Naive thymus-derived CD4-positive, alpha-beta T cell (primary cell): ENCODE measurements around the gene OPA3. TPM values are rescaled to one million over a fixed set of nuclear protein-coding genes. Genes with fewer than 3 reads are reported as not detected.
"Not testable (repeated sequence)": the region's sequence is repeated elsewhere in the genome, so short reads cannot be mapped to it uniquely, and the experiment has no call there.

ENCODE experiments used
- ATAC-seq: fragments of 150-1000 bp; cut with Tn5 transposase; 2 replicates; pipeline ENCODE4 v1.10.0; 2021; ENCODE audit warnings: mild to moderate bottlenecking, moderate library complexity
- CTCF ChIA-PET: fragments of 350-600 bp; sonication (Branson Sonifier 250); formaldehyde crosslinking; loops from one replicate; lab custom pipeline; 2021; ENCODE audit warnings: antibody characterized with exemption; lab: Charles Lee
- POLR2A ChIA-PET: fragments of 350-600 bp; sonication (Branson Sonifier 250); formaldehyde crosslinking; loops from one replicate; lab custom pipeline; 2021; ENCODE audit warnings: antibody characterized with exemption, inconsistent platforms; lab: Charles Lee
- DNase-seq, 9 donors: peaks; one replicate each; pipeline versions ENCODE4 v3.0.0 to v3.0.0-alpha.2; 2020 to 2022; ENCODE audit warnings: mixed read lengths in 1 of 9
- H3K27ac ChIP-seq: one replicate; pipeline ENCODE4 v1.7.0; 2013; ENCODE audit warnings: mild to moderate bottlenecking, low read depth, low read length, moderate library complexity
- H3K27me3 ChIP-seq, 2 donors: one replicate each; pipeline ENCODE4 v1.7.0; 2013; ENCODE audit warnings: low read length in 2 of 2, mild to moderate bottlenecking in 2 of 2, moderate library complexity in 2 of 2; ENCODE audit not compliant: control insufficient read depth in 2 of 2, insufficient read depth in 2 of 2
- H3K36me3 ChIP-seq, 3 experiments: 1 replicate in 2 of 3; 2 replicates in 1 of 3; pipeline ENCODE4 v1.7.0; 2013; ENCODE audit warnings: low read length in 3 of 3, mild to moderate bottlenecking in 3 of 3, moderate library complexity in 1 of 3; ENCODE audit not compliant: insufficient read depth in 3 of 3, control insufficient read depth in 2 of 3
- H3K4me1 ChIP-seq, 2 donors: one replicate each; pipeline ENCODE4 v1.7.0; 2013; ENCODE audit warnings: low read length in 2 of 2, mild to moderate bottlenecking in 2 of 2, moderate library complexity in 1 of 2; ENCODE audit not compliant: control insufficient read depth in 2 of 2, insufficient read depth in 2 of 2
- H3K4me3 ChIP-seq: 2 replicates; pipeline ENCODE4 v1.7.0; 2013; ENCODE audit warnings: mild to moderate bottlenecking, low read length
- H3K9me3 ChIP-seq, 3 experiments: 1 replicate in 2 of 3; 2 replicates in 1 of 3; pipeline ENCODE4 v1.7.0; 2013; ENCODE audit warnings: low read length in 3 of 3; ENCODE audit not compliant: control insufficient read depth in 2 of 3
- H3K27ac Mint-ChIP-seq, 9 donors: one replicate each; pipeline ENCODE4 v1.8.0; 2020 to 2022; ENCODE audit warnings: mixed read lengths in 9 of 9, mild to moderate bottlenecking in 8 of 9, moderate library complexity in 5 of 9, inconsistent platforms in 2 of 9
- H3K27me3 Mint-ChIP-seq, 5 donors: one replicate each; pipeline ENCODE4 v1.8.0; 2021 to 2022; ENCODE audit warnings: mixed read lengths in 5 of 5, mild to moderate bottlenecking in 1 of 5
- H3K36me3 Mint-ChIP-seq, 5 donors: one replicate each; pipeline ENCODE4 v1.8.0; 2020 to 2022; ENCODE audit warnings: mixed read lengths in 5 of 5, mild to moderate bottlenecking in 3 of 5, inconsistent platforms in 1 of 5
- H3K4me1 Mint-ChIP-seq, 7 donors: one replicate each; pipeline ENCODE4 v1.8.0; 2020 to 2022; ENCODE audit warnings: mixed read lengths in 7 of 7, mild to moderate bottlenecking in 3 of 7, inconsistent platforms in 1 of 7
- H3K4me3 Mint-ChIP-seq, 10 donors: one replicate each; pipeline ENCODE4 v1.8.0; 2020 to 2022; ENCODE audit warnings: mild to moderate bottlenecking in 10 of 10, mixed read lengths in 10 of 10, moderate library complexity in 6 of 10, inconsistent platforms in 2 of 10
- H3K9me3 Mint-ChIP-seq, 11 donors: one replicate each; pipeline ENCODE4 v1.8.0; 2020 to 2022; ENCODE audit warnings: mixed read lengths in 11 of 11, mild to moderate bottlenecking in 4 of 11, inconsistent platforms in 1 of 11, moderate library complexity in 1 of 11
- intact Hi-C, 2 donors: fragments of 100-400 bp; cut with micrococcal nuclease; formaldehyde crosslinking; loops; one replicate each; pipeline ENCODE4 v1.15.1; 2023
- polyA plus RNA-seq, 2 donors: library from polyadenylated mRNA; unstranded; fragments of 300-500 nt; fragmentation: Illumina TruSeq; gene quantifications; one replicate each; pipeline ENCODE4 v1.2.3, GENCODE V29; 2021
- total RNA-seq, 6 experiments: library from RNA in 5 of 6; stranded (reverse) in 5 of 6; gene quantifications; 1 replicate in 5 of 6; 2 replicates in 1 of 6; pipeline ENCODE4 v1.2.3 and lab custom pipeline; 2021 to 2026

OPA3 gene
- total and polyA plus RNA-seq, 7 experiments from 2014 or later = 7.8 to 26.1 (median 9.1) TPM

DNA sequence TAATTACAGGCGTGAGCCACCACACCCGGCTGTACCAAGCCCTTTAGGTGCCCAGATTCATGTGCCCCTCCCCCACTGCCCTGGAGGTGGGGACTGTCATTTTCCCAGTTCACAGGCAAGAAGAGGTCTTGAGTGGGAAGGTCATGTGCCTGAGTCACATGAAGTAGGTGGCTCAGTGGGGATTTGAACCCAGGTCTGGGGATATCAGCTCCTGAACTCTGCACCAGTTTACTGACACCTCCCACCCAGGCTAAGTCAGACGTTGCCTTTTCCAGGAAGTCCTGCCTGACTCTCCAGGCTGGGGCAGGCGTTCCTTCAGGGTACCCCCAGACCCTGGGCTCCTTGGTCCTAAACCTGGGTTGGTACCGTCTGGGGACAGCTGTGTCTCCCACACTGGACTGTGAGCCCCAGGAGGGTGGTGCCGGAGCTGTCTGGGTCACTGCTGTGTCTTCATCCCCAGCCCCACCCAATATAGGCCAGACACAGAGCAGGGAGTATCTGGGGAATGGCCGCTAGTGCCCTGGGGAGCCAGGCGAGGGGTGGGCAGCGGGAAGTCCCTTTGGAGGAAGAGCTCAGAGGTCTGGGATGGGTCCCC is 68.7 kb downstream of the OPA3 start:
- Mint-ChIP-seq H3K9me3 (no peaks in the 10 kb centered on the region), H3K36me3 (peaks cover 0 to 25% (median 4%) of the 10 kb centered on the region in 5 donors), H3K4me1 (peaks cover 25 to 56% (median 50%) of the 10 kb centered on the region in 7 donors), H3K4me3 (peak overlapping the region in 6 of 10 donors; percentile 20 to 64 (median 48)), H3K27me3 (no peaks in the 10 kb centered on the region), H3K27ac (peak overlapping the region; percentile 25 to 89 (median 81))
- peak overlapping the region; percentile 59 for H3K27ac ChIP-seq
- intact Hi-C loops = no loop called here
- peaks cover 0 to 32% (median 3%) of the 10 kb centered on the region in 3 experiments for H3K36me3 ChIP-seq
- CTCF ChIA-PET = interaction anchor here (0.9 to 1.4 kb wide), 4 partner anchors 42 to 126 kb away, joined by 3 to 5 read pairs (median 4); no protein-coding TSS in a partner anchor
- H3K4me1 ChIP-seq = peaks cover 24 to 38% of the 10 kb centered on the region in 2 donors
- no peaks in the 10 kb centered on the region for H3K27me3 ChIP-seq
- ATAC-seq = no peak
- POLR2A ChIA-PET = interaction anchor here (1.0 to 1.7 kb wide), 2 partner anchors 8 to 13 kb away, joined by 4 read pairs; partner anchors contain the start of gene VASP
- H3K9me3 ChIP-seq = no peaks in the 10 kb centered on the region
- H3K4me3 ChIP-seq = no peak overlapping the region
- DNase-seq = no peak

- ChIA-PET POLR2A (interaction anchor here (0.7 to 1.7 kb wide), 2 partner anchors 14 to 162 kb away, joined by 3 to 4 read pairs; no protein-coding TSS in a partner anchor), CTCF (interaction anchor here (0.9 to 1.4 kb wide), 3 partner anchors 43 to 127 kb away, joined by 4 to 5 read pairs (median 4); no protein-coding TSS in a partner anchor)
- DNase-seq (no peak), ATAC-seq (peak; percentile 88)
- no peaks in the 10 kb centered on the region for H3K9me3 Mint-ChIP-seq
- peak overlapping the region in 8 of 10 donors; percentile 41 to 70 (median 60) for H3K4me3 Mint-ChIP-seq
- Histone ChIP-seq H3K27me3 (no peaks in the 10 kb centered on the region), H3K27ac (peak overlapping the region; percentile 59), H3K4me3 (peak overlapping the region; percentile 34), H3K4me1 (peaks cover 24 to 40% of the 10 kb centered on the region in 2 donors), H3K9me3 (no peaks in the 10 kb centered on the region), H3K36me3 (peaks cover 0 to 29% (median 3%) of the 10 kb centered on the region in 3 experiments)
- H3K27me3 Mint-ChIP-seq = no peaks in the 10 kb centered on the region
- peaks cover 0 to 23% (median 4%) of the 10 kb centered on the region in 5 donors for H3K36me3 Mint-ChIP-seq
- intact Hi-C loops = no loop called here
- H3K4me1 Mint-ChIP-seq = peaks cover 32 to 63% (median 54%) of the 10 kb centered on the region in 7 donors
- H3K27ac Mint-ChIP-seq = peak overlapping the region; percentile 69 to 89 (median 87)
Observed at GRCh38 chr19:45515081-45515624, 69.4 kb downstream of the OPA3 start.

GRCh38 chr19:45514376-45515051 is 70.1 kb downstream of the OPA3 start:
- Histone ChIP-seq H3K4me1 (peaks cover 28 to 46% of the 10 kb centered on the region in 2 donors), H3K9me3 (no peaks in the 10 kb centered on the region), H3K27me3 (no peaks in the 10 kb centered on the region), H3K36me3 (peaks cover 0 to 26% (median 3%) of the 10 kb centered on the region in 3 experiments), H3K4me3 (peak overlapping the region; percentile 34), H3K27ac (peak overlapping the region; percentile 59)
- intact Hi-C loops = no loop called here
- ATAC-seq (no peak), DNase-seq (no peak)
- peak overlapping the region; percentile 27 to 86 (median 66) for H3K4me3 Mint-ChIP-seq
- peak overlapping the region; percentile 78 to 96 (median 89) for H3K27ac Mint-ChIP-seq
- H3K4me1 Mint-ChIP-seq = peaks cover 39 to 70% (median 60%) of the 10 kb centered on the region in 7 donors
- peaks cover 0 to 26% (median 4%) of the 10 kb centered on the region in 5 donors for H3K36me3 Mint-ChIP-seq
- H3K9me3 Mint-ChIP-seq = no peaks in the 10 kb centered on the region
- CTCF ChIA-PET = interaction anchor here (0.9 to 1.4 kb wide), 2 partner anchors 44 to 75 kb away, joined by 4 to 5 read pairs; no protein-coding TSS in a partner anchor
- POLR2A ChIA-PET = interaction anchor here (0.7 to 1.7 kb wide), 2 partner anchors 14 to 163 kb away, joined by 3 to 4 read pairs; no protein-coding TSS in a partner anchor
- no peaks in the 10 kb centered on the region for H3K27me3 Mint-ChIP-seq

DNA sequence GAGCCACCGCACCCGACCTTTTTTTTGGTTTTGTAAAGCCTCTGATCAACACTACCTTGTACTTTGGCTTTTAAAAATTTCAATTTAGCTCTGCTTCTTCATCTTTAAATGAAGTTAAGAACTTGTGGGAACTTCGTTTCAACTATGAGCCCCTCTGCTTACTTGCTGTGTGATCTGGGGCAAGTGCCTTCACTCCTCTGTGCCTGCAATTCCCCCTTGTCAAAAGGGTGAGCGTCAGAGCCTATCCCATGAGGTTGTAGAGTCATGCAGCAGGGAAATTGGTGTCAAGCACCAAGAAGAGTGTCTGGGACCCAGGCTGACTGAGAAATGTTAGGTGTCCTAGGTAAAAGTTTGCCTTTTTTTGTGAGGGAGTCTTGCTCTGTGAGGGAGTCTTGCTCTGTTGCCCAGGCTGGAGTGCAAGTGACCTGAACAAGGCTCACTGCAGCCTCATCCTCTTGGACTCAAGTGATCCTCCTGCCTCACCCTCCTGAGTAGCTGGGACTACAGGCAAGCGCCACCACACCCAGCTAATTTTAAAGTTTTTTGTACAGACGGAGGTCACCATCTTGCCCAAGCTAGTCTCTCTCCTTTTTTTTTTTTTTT is 71.6 kb downstream of the OPA3 start:
- Mint-ChIP-seq H3K36me3 (peaks cover 0 to 18% (median 4%) of the 10 kb centered on the region in 5 donors), H3K4me1 (peaks cover 45 to 75% (median 60%) of the 10 kb centered on the region in 7 donors), H3K27ac (peak overlapping the region; percentile 43 to 96 (median 71)), H3K27me3 (no peaks in the 10 kb centered on the region), H3K9me3 (no peaks in the 10 kb centered on the region), H3K4me3 (peak overlapping the region in 7 of 10 donors; percentile 17 to 62 (median 45))
- Histone ChIP-seq H3K27ac (no peak overlapping the region), H3K9me3 (no peaks in the 10 kb centered on the region), H3K36me3 (peaks cover 0 to 17% (median 0%) of the 10 kb centered on the region in 3 experiments), H3K27me3 (no peaks in the 10 kb centered on the region), H3K4me1 (peaks cover 29 to 48% of the 10 kb centered on the region in 2 donors), H3K4me3 (no peak overlapping the region)
- DNase-seq = no peak
- intact Hi-C loops = loop anchor here in 1 of 2 donors (1.0 kb wide), 1 partner anchor 8 kb away; no protein-coding TSS in a partner anchor
- POLR2A ChIA-PET = no interaction called here
- CTCF ChIA-PET = no interaction called here
- ATAC-seq = no peak

DNA sequence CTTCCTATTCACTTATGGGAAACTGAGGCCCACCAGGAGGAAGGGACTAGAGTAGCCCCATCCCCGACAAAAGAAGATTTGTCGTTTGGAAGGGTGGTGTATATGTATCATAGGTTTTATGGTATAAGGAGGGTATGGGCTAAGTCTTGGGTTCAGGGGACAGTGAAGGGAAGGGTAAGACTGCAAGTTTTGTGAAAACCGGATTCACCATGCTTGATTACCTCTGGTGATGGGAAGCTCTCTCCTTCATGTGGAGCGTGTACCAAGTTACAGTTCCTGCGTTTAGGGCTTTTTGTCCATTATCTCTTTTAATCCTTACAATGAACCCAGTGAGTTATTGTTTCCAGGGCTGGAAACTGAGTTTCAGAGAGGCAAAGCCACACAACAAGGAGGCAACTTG is 73.5 kb downstream of the OPA3 start:
- H3K27ac Mint-ChIP-seq = peak overlapping the region in 8 of 9 donors; percentile 37 to 91 (median 82)
- ATAC-seq = no peak
- H3K4me3 Mint-ChIP-seq = peak overlapping the region; percentile 32 to 96 (median 48)
- H3K9me3 Mint-ChIP-seq = no peaks in the 10 kb centered on the region
- ChIA-PET CTCF (no interaction called here), POLR2A (no interaction called here)
- no peak overlapping the region for H3K4me3 ChIP-seq
- H3K27me3 ChIP-seq = no peaks in the 10 kb centered on the region
- H3K27ac ChIP-seq = no peak overlapping the region
- H3K36me3 Mint-ChIP-seq = peaks cover 0 to 12% (median 0%) of the 10 kb centered on the region in 5 donors
- peaks cover 30 to 50% of the 10 kb centered on the region in 2 donors for H3K4me1 ChIP-seq
- H3K27me3 Mint-ChIP-seq = no peaks in the 10 kb centered on the region
- intact Hi-C loops = no loop called here
- peaks cover 40 to 71% (median 56%) of the 10 kb centered on the region in 7 donors for H3K4me1 Mint-ChIP-seq
- no peaks in the 10 kb centered on the region for H3K9me3 ChIP-seq
- peaks cover 0 to 5% (median 0%) of the 10 kb centered on the region in 3 experiments for H3K36me3 ChIP-seq
- no peak for DNase-seq

DNA sequence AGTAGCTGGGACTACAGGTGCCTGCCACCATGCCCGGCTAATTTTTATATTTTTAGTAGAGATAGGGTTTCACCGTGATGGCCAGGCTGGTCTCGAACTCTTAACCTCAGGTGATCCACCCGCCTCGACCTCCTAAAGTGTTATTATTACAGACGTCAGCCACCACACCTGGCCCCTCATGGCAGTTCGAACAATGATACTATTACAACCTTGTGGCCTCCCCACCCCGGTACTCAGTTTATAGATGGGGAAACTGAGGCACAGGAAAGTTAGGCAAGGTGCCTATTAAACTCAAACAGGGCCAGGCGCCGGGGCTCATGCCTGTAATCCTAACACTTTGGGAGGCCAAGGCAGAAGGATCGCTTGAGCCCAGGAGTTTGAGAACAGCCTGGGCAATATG is 74.2 kb downstream of the OPA3 start:
- H3K27me3 ChIP-seq, H3K4me3 ChIP-seq, H3K9me3 Mint-ChIP-seq, intact Hi-C loops, H3K36me3 ChIP-seq, H3K27me3 Mint-ChIP-seq, ATAC-seq, POLR2A ChIA-PET, H3K9me3 ChIP-seq, DNase-seq: not testable (repeated sequence)
- Histone ChIP-seq H3K4me1 (peaks cover 32 to 46% of the 10 kb centered on the region in 2 donors), H3K27ac (peak overlapping the region; percentile 19)
- peak overlapping the region; percentile 66 to 96 (median 92) for H3K4me3 Mint-ChIP-seq
- peaks cover 0 to 12% (median 0%) of the 10 kb centered on the region in 5 donors for H3K36me3 Mint-ChIP-seq
- H3K4me1 Mint-ChIP-seq = peaks cover 43 to 72% (median 58%) of the 10 kb centered on the region in 7 donors
- CTCF ChIA-PET = interaction anchor here (1.2 kb wide), 1 partner anchor 11 kb away, joined by 4 read pairs; no protein-coding TSS in a partner anchor
- peak overlapping the region; percentile 26 to 91 (median 77) for H3K27ac Mint-ChIP-seq
